IMR-90 (cell line): ENCODE results near the gene LRRC14B. TPM values are rescaled to one million over a fixed set of nuclear protein-coding genes. Genes with fewer than 3 reads are reported as not detected.

ENCODE experiments used
- ATAC-seq: fragments of 200-7000 bp; cut with Tn5 transposase; 2 replicates; pipeline ENCODE4 v1.9.1; 2020; ENCODE audit warnings: low read depth, mild to moderate bottlenecking, moderate library complexity
- BruUV-seq: library from RNA; stranded (reverse); fragments of 400-500 nt; replicated peaks from 2 replicates; lab custom pipeline; 2021; lab: Mats Ljungman, UMichigan
- CTCF ChIA-PET: fragments of 300-600 bp; formaldehyde crosslinking; extraction: SDS; loops from one replicate; lab custom pipeline; 2021; ENCODE audit warnings: antibody characterized with exemption; lab: Yijun Ruan, JAX
- POLR2A ChIA-PET: fragments of 300-600 bp; sonication (Branson Sonifier 250); formaldehyde crosslinking; loops from one replicate; lab custom pipeline; 2022; ENCODE audit warnings: antibody characterized with exemption; ENCODE audit not compliant: unreplicated experiment; lab: Charles Lee
- DNase-seq: peaks from one replicate; pipeline ENCODE4 v3.0.0; 2013
- H2AFZ ChIP-seq: replicated peaks from 2 replicates; pipeline ENCODE3; 2013; ENCODE audit warnings: low read length, mild to moderate bottlenecking; ENCODE audit not compliant: poor library complexity
- H2AK5ac ChIP-seq: 2 replicates; pipeline ENCODE4 v1.6.1; 2013; ENCODE audit warnings: low read depth, low read length, inconsistent platforms
- H2AK9ac ChIP-seq: replicated peaks from 2 replicates; pipeline ENCODE3; 2013; ENCODE audit warnings: mild to moderate bottlenecking, low read depth, low read length, moderate library complexity; ENCODE audit not compliant: poor library complexity
- H2BK120ac ChIP-seq: 2 replicates; pipeline ENCODE4 v1.6.1; 2013; ENCODE audit warnings: low read depth, low read length, inconsistent platforms
- H2BK15ac ChIP-seq: 3 replicates; pipeline ENCODE4 v1.6.1; 2013; ENCODE audit warnings: low read depth, low read length, inconsistent platforms
- H2BK20ac ChIP-seq: 2 replicates; pipeline ENCODE4 v1.6.1; 2013; ENCODE audit warnings: low read depth, mild to moderate bottlenecking, inconsistent platforms, low read length, moderate library complexity
- H2BK5ac ChIP-seq: 2 replicates; pipeline ENCODE4 v1.6.1; 2013; ENCODE audit warnings: mild to moderate bottlenecking, low read depth, low read length, inconsistent platforms; ENCODE audit not compliant: poor library complexity, severe bottlenecking
- H3K14ac ChIP-seq: replicated peaks from 2 replicates; pipeline ENCODE4 v1.6.1; 2013; ENCODE audit warnings: low read depth, low read length, inconsistent platforms
- H3K18ac ChIP-seq: 2 replicates; pipeline ENCODE4 v1.6.1; 2013; ENCODE audit warnings: low read depth, low read length, control low read depth
- H3K23ac ChIP-seq: 2 replicates; pipeline ENCODE4 v1.6.1; 2013; ENCODE audit warnings: low read depth, low read length, inconsistent platforms
- H3K27ac ChIP-seq: 2 replicates; pipeline ENCODE4 v1.5.1; 2013; ENCODE audit warnings: mild to moderate bottlenecking, control low read depth, low read length; ENCODE audit not compliant: insufficient read depth
- H3K27me3 ChIP-seq: 2 replicates; pipeline ENCODE4 v1.6.1; 2013; ENCODE audit warnings: low read length; ENCODE audit not compliant: control insufficient read depth, insufficient read depth
- H3K36me3 ChIP-seq: 2 replicates; pipeline ENCODE4 v1.6.1; 2013; ENCODE audit warnings: low read length, mixed read lengths; ENCODE audit not compliant: control insufficient read depth, insufficient read depth
- H3K4ac ChIP-seq: 2 replicates; pipeline ENCODE4 v1.6.1; 2013; ENCODE audit warnings: low read depth, low read length, inconsistent platforms
- H3K4me1 ChIP-seq: 2 replicates; pipeline ENCODE4 v1.6.1; 2013; ENCODE audit warnings: low read length, mixed read lengths; ENCODE audit not compliant: control insufficient read depth, insufficient read depth
- H3K4me2 ChIP-seq: 2 replicates; pipeline ENCODE4 v1.6.1; 2013; ENCODE audit warnings: low read depth, mild to moderate bottlenecking, control low read depth, low read length, moderate library complexity
- H3K4me3 ChIP-seq: 2 replicates; pipeline ENCODE4 v1.5.1; 2013; ENCODE audit warnings: low read depth, mild to moderate bottlenecking, control low read depth, low read length, moderate library complexity; ENCODE audit not compliant: insufficient read depth
- H3K56ac ChIP-seq: 2 replicates; pipeline ENCODE4 v1.6.1; 2013; ENCODE audit warnings: low read length, inconsistent platforms; ENCODE audit not compliant: insufficient read depth; ENCODE audit errors: extremely low read depth
- H3K79me1 ChIP-seq, 2 experiments: 2 replicates each; pipeline ENCODE4 v1.6.1; 2013; ENCODE audit warnings: low read length in 2 of 2, inconsistent platforms in 1 of 2, low read depth in 1 of 2
- H3K9ac ChIP-seq: 2 replicates; pipeline ENCODE4 v1.6.1; 2013; ENCODE audit warnings: low read depth, low read length, control low read depth
- H3K9me1 ChIP-seq: 2 replicates; pipeline ENCODE4 v1.6.1; 2013; ENCODE audit warnings: low read length, inconsistent platforms; ENCODE audit not compliant: insufficient read depth
- H3K9me3 ChIP-seq: 2 replicates; pipeline ENCODE4 v1.6.1; 2013; ENCODE audit warnings: low read length; ENCODE audit not compliant: control insufficient read depth, insufficient read depth
- H4K20me1 ChIP-seq: 2 replicates; pipeline ENCODE4 v1.6.1; 2013; ENCODE audit warnings: low read length, inconsistent platforms; ENCODE audit not compliant: insufficient read depth
- H4K5ac ChIP-seq: 2 replicates; pipeline ENCODE4 v1.6.1; 2013; ENCODE audit warnings: mild to moderate bottlenecking, low read depth, low read length, control low read depth
- H4K8ac ChIP-seq, 2 experiments: 2 replicates each; pipeline ENCODE4 v1.6.1; 2013; ENCODE audit warnings: low read depth in 2 of 2, low read length in 2 of 2, control low read depth in 1 of 2, inconsistent platforms in 1 of 2
- H4K91ac ChIP-seq: 2 replicates; pipeline ENCODE4 v1.6.1; 2013; ENCODE audit warnings: low read depth, low read length, inconsistent platforms; ENCODE audit not compliant: insufficient read depth
- CTCF ChIP-seq: conservative IDR thresholded peaks from 2 replicates; pipeline ENCODE4 v1.5.1; 2012; ENCODE audit warnings: mild to moderate bottlenecking, low read depth, low read length, improper control_type of control experiment
- MAFK ChIP-seq: IDR thresholded peaks from 2 replicates; pipeline ENCODE4 v1.6.1; 2012; ENCODE audit warnings: low read depth, low read length, improper control_type of control experiment
- MXI1 ChIP-seq: IDR thresholded peaks from 2 replicates; pipeline ENCODE4 v1.6.1; 2012; ENCODE audit warnings: low read depth, mild to moderate bottlenecking, low read length, moderate library complexity, borderline replicate concordance
- RCOR1 ChIP-seq: IDR thresholded peaks from 2 replicates; pipeline ENCODE4 v1.6.1; 2012; ENCODE audit warnings: mild to moderate bottlenecking, low read length, improper control_type of control experiment; ENCODE audit not compliant: insufficient replicate concordance
- WGBS, 2 experiments: methylation state at CpG; one replicate each; pipeline versions ENCODE4 v1.1.5 to v1.1.7; 2013; ENCODE audit warnings: missing lambda C conversion rate in 2 of 2; ENCODE audit not compliant: insufficient read length in 1 of 2; ENCODE audit errors: extremely low coverage in 2 of 2; 5-methylcytosine and 5-hydroxymethylcytosine counted together
- dilution Hi-C: fragments of 300-500 bp; cut with HindIII; formaldehyde crosslinking; loops from one replicate; pipeline ENCODE4 v1.14.3; 2018; ENCODE audit warnings: low sequenced_read_pairs; ENCODE audit not compliant: unreplicated experiment
- in situ Hi-C: fragments of 300-500 bp; cut with MboI; formaldehyde crosslinking; loops from 3 replicates; pipeline ENCODE4 v1.14.3; 2019; ENCODE audit warnings: low sequenced_read_pairs, inconsistent platforms, mixed read lengths
- intact Hi-C: fragments of 100-400 bp; cut with micrococcal nuclease; formaldehyde crosslinking; loops from 2 replicates; pipeline ENCODE4 v1.10.0; 2022
- polyA plus RNA-seq, 3 experiments: library from polyadenylated mRNA; depleted of rRNA; stranded (reverse); fragments of >200 nt; gene quantifications; 2 replicates each; pipeline ENCODE4 v1.2.3, GENCODE V29; 2012; ENCODE audit warnings: low replicate concordance in 1 of 3
- total RNA-seq: library from RNA; depleted of rRNA; stranded (reverse); fragments of >200 nt; gene quantifications from 2 replicates; pipeline ENCODE4 v1.2.3, GENCODE V29; 2012

The LRRC14B gene
- total and polyA plus RNA-seq, 2 of the 4 experiments (the other 2 are of a cell fraction): not detected

- Histone ChIP-seq H4K5ac (no peak overlapping the region), H3K4ac (no peak overlapping the region), H2BK15ac (no peak overlapping the region), H4K91ac (no peak overlapping the region), H4K8ac (no peak overlapping the region), H3K27ac (no peak overlapping the region), H3K56ac (no peak overlapping the region), H2BK20ac (no peak overlapping the region), H3K4me1 (peaks cover 12% of the 10 kb centered on the region), H3K4me3 (no peak overlapping the region), H3K79me1 (no peaks in the 10 kb centered on the region), H3K36me3 (no peaks in the 10 kb centered on the region), H3K14ac (no peak overlapping the region), H4K20me1 (no peaks in the 10 kb centered on the region), H2BK5ac (no peak overlapping the region), H3K9me3 (no peaks in the 10 kb centered on the region), H3K27me3 (no peaks in the 10 kb centered on the region), H3K23ac (no peak overlapping the region), H3K18ac (no peak overlapping the region), H3K9ac (no peak overlapping the region), H3K9me1 (peaks cover 10% of the 10 kb centered on the region; the same call in 1 of the 2 replicates), H2AK9ac (no peak overlapping the region), H3K4me2 (no peak overlapping the region), H2BK120ac (no peak overlapping the region), H2AFZ (no peak overlapping the region), H2AK5ac (no peak overlapping the region)
- WGBS, 2 experiments: 100% methylated on average over 5 of the region's 11 CpGs; no CpG with 5 or more reads in 1 of the 2 experiments
- POLR2A ChIA-PET: no interaction called here
- no peak for ATAC-seq
- dilution Hi-C loops: no loop called here
- in situ Hi-C loops: no loop called here
- BruUV-seq: no TSS peak
- TF ChIP-seq MAFK: no peak
- TF ChIP-seq MXI1: no peak
- no peak for TF ChIP-seq CTCF
- TF ChIP-seq RCOR1: no peak
- CTCF ChIA-PET: no interaction called here
- intact Hi-C loops: no loop called here
- no peak for DNase-seq
Observed at GRCh38 chr5:157801-158200, 33.5 kb upstream of the LRRC14B start.
